HepG2 (cell line): ENCODE data around the gene WNT1. TPM values are rescaled to one million over a fixed set of nuclear protein-coding genes. Genes with fewer than 3 reads are reported as not detected.

Experiments
- ATAC-seq: fragments of 200-7000 bp; cut with Tn5 transposase; 3 replicates; pipeline ENCODE4 v1.9.1; 2020; ENCODE audit warnings: mild to moderate bottlenecking, moderate library complexity
- BruUV-seq: library from RNA; stranded (reverse); fragments of 400-500 nt; replicated peaks from 2 replicates; lab custom pipeline; 2021; lab: Mats Ljungman, UMichigan
- CTCF ChIA-PET: fragments of 300-600 bp; formaldehyde crosslinking; extraction: SDS; loops from one replicate; lab custom pipeline; 2021; ENCODE audit warnings: low total read pairs, inconsistent platforms, low intra/inter-chr PET ratio; lab: Yijun Ruan, JAX
- POLR2A ChIA-PET: fragments of 350-600 bp; sonication (Branson Sonifier 250); formaldehyde crosslinking; loops from one replicate; lab custom pipeline; 2020; ENCODE audit warnings: antibody characterized with exemption, inconsistent platforms; lab: Yijun Ruan, JAX
- DNase-seq: peaks from one replicate; pipeline ENCODE4 v3.0.0-alpha.2; 2015; ENCODE audit warnings: low spot score
- FAIRE-seq: peaks from 3 replicates; lab custom pipeline; 2011; peaks lifted over from hg19 to GRCh38; lab: Jason Lieb, UNC
- H2AFZ ChIP-seq: one replicate; pipeline ENCODE4 v1.6.1; 2011; ENCODE audit warnings: low read length, inconsistent platforms
- H3K27ac ChIP-seq: fragments of 300-600 bp; 3 replicates; pipeline ENCODE4 v1.8.0; 2011; ENCODE audit warnings: mixed run types, mild to moderate bottlenecking, mixed read lengths, low read length, inconsistent platforms; ENCODE audit not compliant: insufficient read depth; ENCODE audit errors: extremely low read length
- H3K27me3 ChIP-seq, 2 experiments: fragments of 200-600 bp in 1 of 2; 2 replicates in 1 of 2; 3 replicates in 1 of 2; pipeline versions ENCODE4 v1.6.0 to v1.8.0; 2011; ENCODE audit warnings: low read length in 2 of 2, mild to moderate bottlenecking in 2 of 2, moderate library complexity in 2 of 2, inconsistent platforms in 1 of 2; ENCODE audit not compliant: insufficient read depth in 2 of 2, control insufficient read depth in 1 of 2
- H3K36me3 ChIP-seq, 2 experiments: fragments of 200-600 bp in 1 of 2; replicated peaks in 1 of 2; 2 replicates in 1 of 2; 3 replicates in 1 of 2; pipeline versions ENCODE4 v1.5.1 to v1.8.0; 2011; ENCODE audit warnings: low read length in 2 of 2, inconsistent platforms in 1 of 2; ENCODE audit not compliant: insufficient read depth in 2 of 2, control insufficient read depth in 1 of 2
- H3K4me1 ChIP-seq: 2 replicates; pipeline ENCODE4 v1.5.1; 2012; ENCODE audit warnings: low read length, inconsistent platforms; ENCODE audit not compliant: insufficient read depth
- H3K4me2 ChIP-seq: 2 replicates; pipeline ENCODE4 v1.6.0; 2011; ENCODE audit warnings: low read depth, low read length, inconsistent platforms
- H3K4me3 ChIP-seq, 3 experiments: fragments of 200-600 bp in 1 of 3; sonication (generic), shearing (Covaris generic) in 1 of 3; replicated peaks in 1 of 3; 2 replicates each; pipeline ENCODE4 v1.5.1; 2011 to 2016; ENCODE audit warnings: low read length in 3 of 3, inconsistent platforms in 2 of 3, low read depth in 2 of 3, mild to moderate bottlenecking in 2 of 3, control low read depth in 1 of 3, mixed read lengths in 1 of 3; ENCODE audit not compliant: insufficient read depth in 1 of 3
- H3K79me2 ChIP-seq: one replicate; pipeline ENCODE4 v1.6.1; 2011; ENCODE audit warnings: low read length, inconsistent platforms; ENCODE audit not compliant: insufficient read depth
- H3K9ac ChIP-seq: 2 replicates; pipeline ENCODE4 v1.6.0; 2011; ENCODE audit warnings: mild to moderate bottlenecking, low read depth, low read length, inconsistent platforms; ENCODE audit not compliant: insufficient read depth
- H3K9me3 ChIP-seq: 2 replicates; pipeline ENCODE4 v1.5.1; 2012; ENCODE audit warnings: mild to moderate bottlenecking, low read length
- H4K20me1 ChIP-seq: 2 replicates; pipeline ENCODE4 v1.6.0; 2011; ENCODE audit warnings: inconsistent platforms, mild to moderate bottlenecking, low read length, moderate library complexity; ENCODE audit not compliant: insufficient read depth
- HNRNPK ChIP-seq: fragments of 200-400 bp; formaldehyde crosslinking; IDR thresholded peaks from 2 replicates; pipeline ENCODE4 v1.6.1; 2018; ENCODE audit warnings: low read length, low read depth, moderate library complexity, mild to moderate bottlenecking; ENCODE audit not compliant: poor library complexity, severe bottlenecking
- IKZF4 ChIP-seq: sonication (generic); formaldehyde crosslinking; IDR thresholded peaks from 2 replicates; pipeline ENCODE4 v1.5.1; 2020; ENCODE audit warnings: borderline replicate concordance, mild to moderate bottlenecking, low read depth, missing genetic modification reagents; ENCODE audit errors: not compliant biosample characterization
- KLF9 ChIP-seq: IDR thresholded peaks from 2 replicates; pipeline ENCODE4 v1.6.1; 2016; ENCODE audit warnings: low read depth
- MIER3 ChIP-seq: IDR thresholded peaks from 2 replicates; pipeline ENCODE4 v1.6.1; 2016; ENCODE audit warnings: missing compliant biosample characterization, borderline replicate concordance
- NFYB ChIP-seq: sonication (generic); formaldehyde crosslinking; IDR thresholded peaks from 2 replicates; pipeline ENCODE4 v1.4.0; 2020; ENCODE audit warnings: missing genetic modification reagents
- NR2C2 ChIP-seq: sonication (generic); formaldehyde crosslinking; IDR thresholded peaks from 2 replicates; pipeline ENCODE4 v1.4.0; 2020; ENCODE audit warnings: missing genetic modification reagents, mild to moderate bottlenecking, moderate library complexity, borderline replicate concordance
- POGZ ChIP-seq: sonication (generic); formaldehyde crosslinking; IDR thresholded peaks from 2 replicates; pipeline ENCODE4 v1.4.0; 2020; ENCODE audit warnings: mild to moderate bottlenecking, missing genetic modification reagents
- SAP130 ChIP-seq: IDR thresholded peaks from 2 replicates; pipeline ENCODE4 v1.6.1; 2016; ENCODE audit warnings: low read depth
- SMAD9 ChIP-seq: sonication (generic); formaldehyde crosslinking; IDR thresholded peaks from 2 replicates; pipeline ENCODE4 v1.5.1; 2020; ENCODE audit warnings: mild to moderate bottlenecking, missing genetic modification reagents
- WIZ ChIP-seq: sonication (generic); formaldehyde crosslinking; IDR thresholded peaks from 2 replicates; pipeline ENCODE4 v1.5.1; 2020; ENCODE audit warnings: mild to moderate bottlenecking, missing genetic modification reagents
- ZBTB3 ChIP-seq: sonication (generic); formaldehyde crosslinking; IDR thresholded peaks from 2 replicates; pipeline ENCODE4 v1.4.0; 2020; ENCODE audit warnings: low read depth, mild to moderate bottlenecking, moderate library complexity, missing genetic modification reagents, borderline replicate concordance
- ZFP62 ChIP-seq: sonication (generic); formaldehyde crosslinking; IDR thresholded peaks from 2 replicates; pipeline ENCODE4 v1.4.0; 2020; ENCODE audit warnings: missing genetic modification reagents
- ZKSCAN1 ChIP-seq: fragments of 150-350 bp; IDR thresholded peaks from 2 replicates; pipeline ENCODE4 v1.6.1; 2014; ENCODE audit warnings: low read length
- ZKSCAN5 ChIP-seq: sonication (generic); formaldehyde crosslinking; IDR thresholded peaks from 2 replicates; pipeline ENCODE4 v1.5.1; 2020; ENCODE audit warnings: mild to moderate bottlenecking, missing genetic modification reagents
- ZNF138 ChIP-seq: sonication (generic); formaldehyde crosslinking; IDR thresholded peaks from 2 replicates; pipeline ENCODE4 v1.5.0; 2020; ENCODE audit warnings: mild to moderate bottlenecking, low read depth, missing genetic modification reagents
- ZNF282 ChIP-seq: fragments of 450-650 bp; IDR thresholded peaks from 2 replicates; pipeline ENCODE4 v1.6.1; 2018; ENCODE audit not compliant: partially characterized antibody
- ZNF451 ChIP-seq: sonication (generic); formaldehyde crosslinking; IDR thresholded peaks from 2 replicates; pipeline ENCODE4 v1.5.0; 2020; ENCODE audit warnings: mild to moderate bottlenecking, missing genetic modification reagents
- ZNF878 ChIP-seq: sonication (generic); formaldehyde crosslinking; IDR thresholded peaks from 2 replicates; pipeline ENCODE4 v1.8.1; 2023; ENCODE audit warnings: mild to moderate bottlenecking, missing genetic modification reagents, moderate library complexity
- WGBS: methylation state at CpG from one replicate; pipeline ENCODE4 v1.1.6; 2017; ENCODE audit warnings: low lambda C conversion rate; 5-methylcytosine and 5-hydroxymethylcytosine counted together
- in situ Hi-C: cut with HindIII; loops from 2 replicates; pipeline ENCODE4 v1.10.0; 2017; ENCODE audit warnings: low pct_unique_long_range_greater_than_20kb; ENCODE audit not compliant: extremely low pct_ligation_motif_present
- intact Hi-C: fragments of 100-400 bp; cut with micrococcal nuclease; formaldehyde crosslinking; loops from one replicate; pipeline ENCODE4 v1.10.0; 2022; ENCODE audit not compliant: unreplicated experiment
- polyA plus RNA-seq, 8 experiments: library from polyadenylated mRNA; depleted of rRNA in 3 of 8; stranded (reverse) in 7 of 8; unstranded in 1 of 8; fragments of >200 nt; fragmentation: Illumina TruSeq in 4 of 8; extraction: Trizol in 4 of 8; gene quantifications; 2 replicates each; pipeline versions ENCODE4 v1.2.1 to v1.2.3, GENCODE V29; 2011 to 2016; ENCODE audit warnings: low read depth in 4 of 8, missing spikeins in 1 of 8, mixed read lengths in 1 of 8; ENCODE audit not compliant: insufficient read depth in 1 of 8
- total RNA-seq, 5 experiments: library from RNA; depleted of rRNA; stranded (reverse); fragments of >200 nt; fragmentation: Illumina TruSeq; extraction: Trizol; gene quantifications; 2 replicates each; pipeline ENCODE4 v1.2.3, GENCODE V29; 2016; ENCODE audit warnings: low read depth in 1 of 5
- TF ChIP-seq, protein P1 (sequence below): sonication (generic); formaldehyde crosslinking; IDR thresholded peaks from 2 replicates; pipeline ENCODE4 v1.4.0; 2020; ENCODE audit warnings: mild to moderate bottlenecking, missing genetic modification reagents
- TF ChIP-seq, protein P2 (sequence below), 2 experiments: sonication (generic) in 1 of 2; formaldehyde crosslinking in 1 of 2; IDR thresholded peaks; 2 replicates each; pipeline versions ENCODE4 v1.4.0 to v1.6.1; 2018 to 2020; ENCODE audit warnings: missing genetic modification reagents in 2 of 2, borderline replicate concordance in 1 of 2, low read depth in 1 of 2, mild to moderate bottlenecking in 1 of 2, missing biosample characterization in 1 of 2
- TF ChIP-seq, protein P3 (sequence below): sonication (generic); formaldehyde crosslinking; IDR thresholded peaks from 2 replicates; pipeline ENCODE4 v1.4.0; 2020; ENCODE audit warnings: mild to moderate bottlenecking, missing genetic modification reagents

The WNT1 gene
- total and polyA plus RNA-seq, 2 of the 13 experiments (the other 11 are each of a cell fraction or from before 2014, with no cell fraction given) = not detected

DNA sequence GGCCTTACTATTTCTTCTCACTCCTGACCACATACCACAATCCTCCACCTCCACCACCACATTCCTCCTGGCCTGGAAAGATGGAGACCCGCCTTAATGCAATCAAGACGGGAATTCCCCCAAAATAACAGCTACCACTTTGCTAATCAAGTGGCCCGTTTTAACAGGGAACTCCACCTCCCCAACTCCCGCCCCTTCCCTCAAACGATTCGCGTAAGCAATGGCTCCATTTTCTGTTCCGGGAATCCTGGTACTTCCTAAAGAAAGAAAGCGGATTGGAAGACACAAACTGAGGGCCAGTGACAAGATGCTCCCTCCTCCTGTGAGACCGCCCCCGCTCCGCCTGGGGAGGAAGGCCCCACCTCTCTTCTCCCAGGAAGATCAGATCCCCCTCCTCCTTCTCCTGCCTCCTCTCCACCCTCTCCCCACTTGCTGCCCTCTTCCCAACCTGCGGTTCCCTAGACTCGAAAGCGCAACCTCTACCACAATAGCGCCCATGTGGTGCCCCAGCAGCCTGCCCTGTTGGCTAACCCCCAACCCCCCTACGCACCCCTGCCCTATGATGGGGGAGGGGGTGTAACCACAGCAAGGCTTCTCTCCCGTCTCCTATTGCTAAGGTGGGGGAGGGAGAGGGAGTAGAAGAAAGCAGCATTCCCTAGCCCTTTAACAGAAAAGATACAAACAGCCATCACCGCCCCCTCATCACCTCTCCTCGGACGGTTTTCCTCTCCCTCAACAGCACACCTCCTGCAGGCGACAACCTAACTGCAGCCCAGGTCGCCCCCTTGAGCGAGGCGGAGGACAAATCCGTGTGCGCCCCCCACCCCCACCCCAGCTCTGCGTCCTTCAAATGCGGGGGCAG lies 21.6 kb upstream of the WNT1 start:
- Histone ChIP-seq H3K4me2 (peak overlapping the region; percentile 89), H3K9me3 (no peaks in the 10 kb centered on the region), H3K4me1 (peaks cover 32% of the 10 kb centered on the region), H3K9ac (peak overlapping the region; percentile 80), H4K20me1 (peaks cover 6% of the 10 kb centered on the region; the same call in 1 of the 2 replicates), H3K36me3 (peaks cover 0 to 18% of the 10 kb centered on the region in 2 experiments; a peak in 2 of 5 replicates), H3K4me3 (peak overlapping the region; percentile 85 to 98 (median 96)), H2AFZ (no peak overlapping the region), H3K27ac (peak overlapping the region; percentile 66), H3K27me3 (no peaks in the 10 kb centered on the region), H3K79me2 (peaks cover 43% of the 10 kb centered on the region)
- CTCF ChIA-PET = no interaction called here
- in situ Hi-C loops (no loop called here), intact Hi-C loops (loop anchor here (5.0 kb wide), 1 partner anchor 1976 kb away; no protein-coding TSS in a partner anchor)
- 5% methylated on average over 27 of the region's 29 CpGs for WGBS
- FAIRE-seq = peak; percentile 86
- peak; percentile 68 for DNase-seq
- POLR2A ChIA-PET = interaction anchor here (0.9 to 1.4 kb wide), 11 partner anchors 8 to 167 kb away, joined by 3 to 9 read pairs (median 5); partner anchors contain the start of genes ADCY6, DDN, DDX23 and FKBP11
- ATAC-seq = peak; percentile 72
- no TSS peak for BruUV-seq
- TF ChIP-seq ZNF878 (CRISPR knock-in tag) (no peak), SMAD9 (CRISPR knock-in tag) (no peak), ZKSCAN1 (no peak), IKZF4 (peak; percentile 48), KLF9 (no peak), HNRNPK (no peak), WIZ (CRISPR knock-in tag) (no peak), POGZ (CRISPR knock-in tag) (0 out of 2 replicates have a peak, but pooled peaks have one; percentile 21), SAP130 (CRISPR knock-in tag) (peak; percentile 52), ZNF282 (no peak), ZNF451 (CRISPR knock-in tag) (no peak), ZFP62 (CRISPR knock-in tag) (no peak), NFYB (peak; percentile 47), ZKSCAN5 (no peak), ZNF138 (0 out of 2 replicates have a peak, but pooled peaks have one; percentile 19), NR2C2 (CRISPR knock-in tag) (no peak), MIER3 (no peak), ZBTB3 (no peak)
- TF ChIP-seq, protein P1, sequence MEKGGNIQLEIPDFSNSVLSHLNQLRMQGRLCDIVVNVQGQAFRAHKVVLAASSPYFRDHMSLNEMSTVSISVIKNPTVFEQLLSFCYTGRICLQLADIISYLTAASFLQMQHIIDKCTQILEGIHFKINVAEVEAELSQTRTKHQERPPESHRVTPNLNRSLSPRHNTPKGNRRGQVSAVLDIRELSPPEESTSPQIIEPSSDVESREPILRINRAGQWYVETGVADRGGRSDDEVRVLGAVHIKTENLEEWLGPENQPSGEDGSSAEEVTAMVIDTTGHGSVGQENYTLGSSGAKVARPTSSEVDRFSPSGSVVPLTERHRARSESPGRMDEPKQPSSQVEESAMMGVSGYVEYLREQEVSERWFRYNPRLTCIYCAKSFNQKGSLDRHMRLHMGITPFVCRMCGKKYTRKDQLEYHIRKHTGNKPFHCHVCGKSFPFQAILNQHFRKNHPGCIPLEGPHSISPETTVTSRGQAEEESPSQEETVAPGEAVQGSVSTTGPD (CRISPR knock-in tag) = no peak
- TF ChIP-seq, protein P2, sequence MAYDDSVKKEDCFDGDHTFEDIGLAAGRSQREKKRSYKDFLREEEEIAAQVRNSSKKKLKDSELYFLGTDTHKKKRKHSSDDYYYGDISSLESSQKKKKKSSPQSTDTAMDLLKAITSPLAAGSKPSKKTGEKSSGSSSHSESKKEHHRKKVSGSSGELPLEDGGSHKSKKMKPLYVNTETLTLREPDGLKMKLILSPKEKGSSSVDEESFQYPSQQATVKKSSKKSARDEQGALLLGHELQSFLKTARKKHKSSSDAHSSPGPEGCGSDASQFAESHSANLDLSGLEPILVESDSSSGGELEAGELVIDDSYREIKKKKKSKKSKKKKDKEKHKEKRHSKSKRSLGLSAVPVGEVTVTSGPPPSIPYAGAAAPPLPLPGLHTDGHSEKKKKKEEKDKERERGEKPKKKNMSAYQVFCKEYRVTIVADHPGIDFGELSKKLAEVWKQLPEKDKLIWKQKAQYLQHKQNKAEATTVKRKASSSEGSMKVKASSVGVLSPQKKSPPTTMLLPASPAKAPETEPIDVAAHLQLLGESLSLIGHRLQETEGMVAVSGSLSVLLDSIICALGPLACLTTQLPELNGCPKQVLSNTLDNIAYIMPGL (CRISPR knock-in tag; IDR thresholded peaks at IDR 0.05; ENCODE audit: borderline replicate concordance in 1 of 2, low read depth in 1 of 2) = peak in 1 of 2 experiments; percentile 7; a peak in 1 of 4 replicates
- TF ChIP-seq, protein P3, sequence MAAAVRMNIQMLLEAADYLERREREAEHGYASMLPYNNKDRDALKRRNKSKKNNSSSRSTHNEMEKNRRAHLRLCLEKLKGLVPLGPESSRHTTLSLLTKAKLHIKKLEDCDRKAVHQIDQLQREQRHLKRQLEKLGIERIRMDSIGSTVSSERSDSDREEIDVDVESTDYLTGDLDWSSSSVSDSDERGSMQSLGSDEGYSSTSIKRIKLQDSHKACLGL (CRISPR knock-in tag) = peak; percentile 54; the same call in 1 of the 2 replicates
